HEK293 (cell line): ENCODE data around the gene NEU3.

Source experiments
- CTCF ChIA-PET: fragments of 350-600 bp; formaldehyde crosslinking; extraction: SDS; loops from one replicate; lab custom pipeline; 2021; ENCODE audit warnings: antibody characterized with exemption; lab: Yijun Ruan, JAX
- POLR2A ChIA-PET: fragments of 300-600 bp; formaldehyde crosslinking; extraction: SDS; loops from one replicate; lab custom pipeline; 2020; ENCODE audit warnings: antibody characterized with exemption, inconsistent platforms; lab: Yijun Ruan, JAX
- H3K27ac ChIP-seq: fragments of 200-500 bp; sonication (Bioruptor generic); 2 replicates; pipeline ENCODE4 v1.5.1; 2014; ENCODE audit warnings: low read depth, low read length, control low read depth, inconsistent platforms; ENCODE audit errors: extremely low read depth
- H3K36me3 ChIP-seq, 2 experiments: fragments of 200-500 bp in 1 of 2; sonication (Bioruptor generic) in 1 of 2; 1 replicate in 1 of 2; 2 replicates in 1 of 2; pipeline ENCODE4 v1.5.1; 2014 to 2017; ENCODE audit warnings: inconsistent platforms in 2 of 2, low read length in 2 of 2; ENCODE audit not compliant: control insufficient read depth in 2 of 2, insufficient read depth in 1 of 2
- H3K4me1 ChIP-seq: fragments of 200-500 bp; sonication (Bioruptor generic); 2 replicates; pipeline ENCODE4 v1.5.1; 2014; ENCODE audit warnings: mild to moderate bottlenecking, low read length, inconsistent platforms; ENCODE audit not compliant: control insufficient read depth, insufficient read depth
- H3K4me3 ChIP-seq: 2 replicates; pipeline ENCODE4 v1.5.1; 2011; ENCODE audit warnings: low read depth, mild to moderate bottlenecking, control low read depth, low read length, moderate library complexity
- H3K9me3 ChIP-seq: fragments of 200-500 bp; sonication (Bioruptor generic); 2 replicates; pipeline ENCODE4 v1.5.1; 2014; ENCODE audit warnings: low read depth, low read length, inconsistent platforms; ENCODE audit not compliant: control insufficient read depth, insufficient read depth
- GLI2 ChIP-seq: fragments of 450-650 bp; formaldehyde crosslinking; IDR thresholded peaks from 2 replicates; pipeline ENCODE4; 2017; ENCODE audit warnings: missing biosample characterization, missing genetic modification characterization, low read depth, borderline replicate concordance
- HOXD13 ChIP-seq: sonication (generic); formaldehyde crosslinking; IDR thresholded peaks from 2 replicates; pipeline ENCODE4 v1.8.0; 2022; ENCODE audit warnings: missing genetic modification reagents, borderline replicate concordance
- PRDM6 ChIP-seq: fragments of 450-650 bp; formaldehyde crosslinking; IDR thresholded peaks from 2 replicates; pipeline ENCODE4 v1.5.1; 2017; ENCODE audit warnings: missing biosample characterization, missing genetic modification characterization
- SCRT1 ChIP-seq: fragments of 450-650 bp; formaldehyde crosslinking; IDR thresholded peaks from 2 replicates; pipeline ENCODE4 v1.5.1; 2016; ENCODE audit warnings: missing biosample characterization, missing genetic modification characterization, borderline replicate concordance
- SP3 ChIP-seq: fragments of 450-650 bp; formaldehyde crosslinking; IDR thresholded peaks from 2 replicates; pipeline ENCODE4 v1.5.1; 2016; ENCODE audit warnings: missing biosample characterization, missing genetic modification characterization
- TRIM28 ChIP-seq: IDR thresholded peaks from 2 replicates; pipeline ENCODE4 v1.6.1; 2011; ENCODE audit warnings: low read length, control low read depth, borderline replicate concordance
- ZBTB10 ChIP-seq: fragments of 450-650 bp; formaldehyde crosslinking; IDR thresholded peaks from 2 replicates; pipeline ENCODE4 v1.5.1; 2016; ENCODE audit warnings: missing biosample characterization, missing genetic modification characterization
- ZBTB17 ChIP-seq: fragments of 450-650 bp; formaldehyde crosslinking; IDR thresholded peaks from 2 replicates; pipeline ENCODE4 v1.5.1; 2016; ENCODE audit warnings: missing biosample characterization, missing genetic modification characterization
- ZBTB21 ChIP-seq: fragments of 450-650 bp; formaldehyde crosslinking; IDR thresholded peaks from 2 replicates; pipeline ENCODE4 v1.5.1; 2017; ENCODE audit warnings: missing biosample characterization, missing genetic modification characterization
- ZBTB8A ChIP-seq: fragments of 450-650 bp; formaldehyde crosslinking; IDR thresholded peaks from 2 replicates; pipeline ENCODE4 v1.5.1; 2016; ENCODE audit warnings: missing biosample characterization, missing genetic modification characterization
- ZNF10 ChIP-seq: fragments of 450-650 bp; formaldehyde crosslinking; IDR thresholded peaks from 2 replicates; pipeline ENCODE4 v1.5.1; 2017; ENCODE audit warnings: missing biosample characterization, missing genetic modification characterization
- ZNF214 ChIP-seq: fragments of 450-650 bp; formaldehyde crosslinking; IDR thresholded peaks from 2 replicates; pipeline ENCODE4 v1.5.1; 2017; ENCODE audit warnings: missing biosample characterization, mild to moderate bottlenecking, missing genetic modification characterization, borderline replicate concordance
- ZNF266 ChIP-seq: fragments of 450-650 bp; formaldehyde crosslinking; IDR thresholded peaks from 2 replicates; pipeline ENCODE4 v1.5.1; 2016; ENCODE audit warnings: missing biosample characterization, missing genetic modification characterization, low read depth
- ZNF280D ChIP-seq: fragments of 450-650 bp; formaldehyde crosslinking; IDR thresholded peaks from 2 replicates; pipeline ENCODE4 v1.5.1; 2016; ENCODE audit warnings: missing biosample characterization, missing genetic modification characterization
- ZNF473 ChIP-seq: fragments of 450-650 bp; formaldehyde crosslinking; IDR thresholded peaks from 2 replicates; pipeline ENCODE4 v1.5.1; 2017; ENCODE audit warnings: missing biosample characterization, missing genetic modification characterization
- ZNF48 ChIP-seq: fragments of 450-650 bp; formaldehyde crosslinking; IDR thresholded peaks from 2 replicates; pipeline ENCODE4 v1.5.1; 2016; ENCODE audit warnings: missing biosample characterization, missing genetic modification characterization
- ZNF561 ChIP-seq: fragments of 450-650 bp; IDR thresholded peaks from 2 replicates; pipeline ENCODE4 v1.5.1; 2018; ENCODE audit warnings: missing biosample characterization, missing genetic modification characterization, borderline replicate concordance
- ZNF580 ChIP-seq: fragments of 450-650 bp; formaldehyde crosslinking; IDR thresholded peaks from 2 replicates; pipeline ENCODE4 v1.5.1; 2016; ENCODE audit warnings: missing biosample characterization, missing genetic modification characterization
- ZNF621 ChIP-seq: fragments of 450-650 bp; formaldehyde crosslinking; IDR thresholded peaks from 2 replicates; pipeline ENCODE4 v1.5.1; 2017; ENCODE audit warnings: missing biosample characterization, missing genetic modification characterization
- ZNF747 ChIP-seq: fragments of 450-650 bp; formaldehyde crosslinking; IDR thresholded peaks from 2 replicates; pipeline ENCODE4 v1.5.1; 2016; ENCODE audit warnings: missing biosample characterization, missing genetic modification characterization
- ZNF843 ChIP-seq: fragments of 450-650 bp; formaldehyde crosslinking; IDR thresholded peaks from 2 replicates; pipeline ENCODE4 v1.5.1; 2016; ENCODE audit warnings: missing biosample characterization, missing genetic modification characterization

Gene NEU3

GRCh38 chr11:75011357-75011756 lies 22.6 kb downstream of the NEU3 start:
- Histone ChIP-seq H3K9me3 (no peaks in the 10 kb centered on the region), H3K4me1 (no peaks in the 10 kb centered on the region), H3K4me3 (no peak overlapping the region), H3K36me3 (peaks cover 0 to 51% of the 10 kb centered on the region in 2 experiments; a peak in 1 of 3 replicates)
- ChIA-PET POLR2A (no interaction called here), CTCF (interaction anchor here (1.2 to 3.3 kb wide), 2 partner anchors 11 to 129 kb away, joined by 7 to 12 read pairs; no protein-coding TSS in a partner anchor)
- TF ChIP-seq TRIM28 (no peak), GLI2 (tag by site-specific recombination) (no peak), ZNF473 (no peak), ZBTB10 (tag by site-specific recombination) (no peak), ZNF266 (tag by site-specific recombination) (no peak), PRDM6 (no peak), ZNF621 (tag by site-specific recombination) (no peak), ZBTB8A (tag by site-specific recombination) (no peak), ZBTB17 (tag by site-specific recombination) (no peak)
- TF ChIP-seq, all 188 proteins: peak for 0
- no peak overlapping the region for H3K27ac ChIP-seq

- TF ChIP-seq ZNF843 (tag by site-specific recombination) (no peak), ZBTB10 (tag by site-specific recombination) (no peak), HOXD13 (CRISPR knock-in tag) (no peak), ZNF48 (tag by site-specific recombination) (no peak), ZNF561 (tag by site-specific recombination) (no peak), ZNF10 (no peak)
- ChIA-PET POLR2A (no interaction called here), CTCF (interaction anchor here (1.1 to 3.3 kb wide), 3 partner anchors 11 to 193 kb away, joined by 3 to 12 read pairs (median 7); no protein-coding TSS in a partner anchor)
- Histone ChIP-seq H3K9me3 (no peaks in the 10 kb centered on the region), H3K4me3 (no peak overlapping the region), H3K4me1 (no peaks in the 10 kb centered on the region), H3K36me3 (peaks cover 0 to 45% of the 10 kb centered on the region in 2 experiments; a peak in 1 of 3 replicates), H3K27ac (no peak overlapping the region)
Observed at GRCh38 chr11:75011872-75012271, 23.1 kb downstream of the NEU3 start.

GRCh38 chr11:75013051-75013450 lies 24.3 kb downstream of the NEU3 start:
- POLR2A ChIA-PET, result no interaction called here
- no peak overlapping the region for H3K4me3 ChIP-seq
- peaks cover 0 to 34% of the 10 kb centered on the region in 2 experiments; a peak in 1 of 3 replicates for H3K36me3 ChIP-seq
- no peak overlapping the region for H3K27ac ChIP-seq
- H3K4me1 ChIP-seq, result no peaks in the 10 kb centered on the region
- CTCF ChIA-PET, result interaction anchor here (0.9 to 1.4 kb wide), 3 partner anchors 10 to 192 kb away, joined by 3 to 7 read pairs (median 3); no protein-coding TSS in a partner anchor
- TF ChIP-seq ZNF214 (tag by site-specific recombination), result no peak
- TF ChIP-seq ZNF580 (tag by site-specific recombination), result no peak
- TF ChIP-seq ZBTB21 (tag by site-specific recombination), result no peak
- no peak for TF ChIP-seq SCRT1 (tag by site-specific recombination)
- TF ChIP-seq ZNF747 (tag by site-specific recombination), result no peak
- no peak for TF ChIP-seq SP3
- TF ChIP-seq ZNF280D (tag by site-specific recombination), result no peak
- no peaks in the 10 kb centered on the region for H3K9me3 ChIP-seq
